GM21381 (cell line): Measurements from ENCODE around the gene NOL4L.
"Not testable (repeated sequence)": the region's sequence is repeated elsewhere in the genome, so short reads cannot be mapped to it uniquely, and the experiment has no call there.

ENCODE experiments used
- ATAC-seq: cut with Tn5 transposase; IDR thresholded peaks from one replicate; pipeline ENCODE4 v1.9.1; 2021; ENCODE audit warnings: mild to moderate bottlenecking, moderate library complexity; ENCODE audit not compliant: unreplicated experiment

The NOL4L gene

DNA sequence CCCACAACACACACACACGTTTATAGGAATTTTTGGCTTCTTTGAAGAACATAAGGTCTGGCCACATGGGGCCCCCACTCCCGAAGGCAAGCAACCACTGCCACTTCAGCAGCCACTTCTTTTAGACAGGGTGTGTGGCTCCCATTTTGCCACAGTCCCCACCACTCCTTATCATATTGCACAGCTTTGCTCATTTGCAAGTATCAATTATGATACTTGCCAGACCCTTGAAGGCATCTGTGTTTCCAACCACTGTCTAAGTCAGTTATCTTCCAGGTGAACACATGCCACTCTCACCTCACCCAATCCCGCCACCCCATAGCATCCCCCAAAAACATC, 73.1 kb downstream of the NOL4L start:
- no peak for ATAC-seq

GRCh38 chr20:32511358-32512046, 73.6 kb downstream of the NOL4L start:
- ATAC-seq: no peak

DNA sequence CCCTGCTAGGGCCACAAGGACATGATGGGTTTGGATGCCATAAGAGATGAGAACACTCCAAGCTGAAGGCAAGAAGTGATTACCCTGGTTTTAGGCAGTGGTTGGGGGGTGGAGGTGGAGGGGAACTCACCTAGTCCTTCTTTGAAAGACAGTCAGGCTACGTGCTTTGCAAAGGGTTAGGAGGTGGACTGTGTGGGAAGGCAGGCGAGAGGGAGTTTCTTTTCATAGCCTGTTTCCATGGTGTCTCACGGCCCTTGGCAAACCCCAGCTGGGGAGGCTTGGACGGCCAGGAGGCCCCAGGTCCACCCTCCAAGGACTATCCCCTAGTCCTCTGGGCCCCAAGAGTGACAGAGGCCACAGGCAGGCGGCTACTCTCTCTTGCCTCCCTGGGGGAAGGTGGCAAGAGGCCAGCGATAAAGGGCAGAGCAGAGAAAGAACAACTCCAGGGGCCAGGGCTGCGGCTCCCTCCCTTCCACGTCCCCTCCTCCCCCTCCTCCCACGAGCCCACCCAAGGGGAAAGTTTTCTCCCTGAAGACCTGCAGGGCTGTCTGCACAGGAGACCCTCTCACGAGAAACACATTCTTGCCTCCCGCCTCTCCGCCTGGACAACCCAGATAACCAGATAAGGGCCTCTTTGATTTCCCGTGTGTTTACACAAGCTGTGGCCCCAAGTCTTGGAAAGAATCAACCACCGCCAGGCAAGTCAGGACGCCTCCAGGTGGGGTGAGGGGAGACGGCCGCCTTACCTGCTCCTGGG, 74.4 kb downstream of the NOL4L start:
- no peak for ATAC-seq

GRCh38 chr20:32510120-32510600, 75.0 kb downstream of the NOL4L start:
- ATAC-seq: no peak

DNA sequence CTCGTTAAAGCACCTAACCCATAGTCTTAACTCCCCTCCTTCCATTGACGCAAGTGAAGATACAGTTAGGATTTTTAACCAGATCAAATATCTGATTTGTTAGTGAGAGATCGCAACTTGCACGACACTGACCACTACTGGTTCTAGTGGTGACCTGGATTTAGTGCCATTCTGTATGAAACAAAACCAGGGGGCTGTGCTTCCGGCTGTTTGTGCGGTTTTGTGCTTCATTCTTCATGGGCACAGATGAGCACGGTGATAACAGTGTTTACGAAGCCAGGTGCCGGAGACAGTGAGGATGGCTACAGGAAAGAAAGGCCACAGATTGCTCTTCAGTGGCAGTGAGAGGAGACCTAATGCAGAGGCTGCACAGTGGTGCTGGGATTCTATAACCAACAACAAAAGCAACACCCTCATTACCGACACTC, 75.5 kb downstream of the NOL4L start:
- no peak for ATAC-seq

DNA sequence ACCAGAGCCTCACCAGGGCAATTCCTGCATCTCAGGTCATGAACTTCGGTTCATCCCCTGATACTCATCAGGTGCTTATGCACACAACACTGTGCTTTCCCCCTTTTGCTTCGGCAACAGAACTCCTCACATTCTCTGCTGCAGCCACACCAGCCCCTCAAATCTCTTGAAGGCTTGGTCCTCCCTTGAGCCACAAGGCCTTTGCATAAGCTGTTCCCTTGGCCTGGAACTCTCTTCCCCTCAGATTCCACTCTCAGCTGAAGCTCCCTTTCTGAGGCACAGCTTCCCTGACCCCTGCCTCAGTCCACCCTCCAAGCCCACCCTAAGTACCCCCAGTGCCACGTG, 76.4 kb downstream of the NOL4L start:
- no peak for ATAC-seq

DNA sequence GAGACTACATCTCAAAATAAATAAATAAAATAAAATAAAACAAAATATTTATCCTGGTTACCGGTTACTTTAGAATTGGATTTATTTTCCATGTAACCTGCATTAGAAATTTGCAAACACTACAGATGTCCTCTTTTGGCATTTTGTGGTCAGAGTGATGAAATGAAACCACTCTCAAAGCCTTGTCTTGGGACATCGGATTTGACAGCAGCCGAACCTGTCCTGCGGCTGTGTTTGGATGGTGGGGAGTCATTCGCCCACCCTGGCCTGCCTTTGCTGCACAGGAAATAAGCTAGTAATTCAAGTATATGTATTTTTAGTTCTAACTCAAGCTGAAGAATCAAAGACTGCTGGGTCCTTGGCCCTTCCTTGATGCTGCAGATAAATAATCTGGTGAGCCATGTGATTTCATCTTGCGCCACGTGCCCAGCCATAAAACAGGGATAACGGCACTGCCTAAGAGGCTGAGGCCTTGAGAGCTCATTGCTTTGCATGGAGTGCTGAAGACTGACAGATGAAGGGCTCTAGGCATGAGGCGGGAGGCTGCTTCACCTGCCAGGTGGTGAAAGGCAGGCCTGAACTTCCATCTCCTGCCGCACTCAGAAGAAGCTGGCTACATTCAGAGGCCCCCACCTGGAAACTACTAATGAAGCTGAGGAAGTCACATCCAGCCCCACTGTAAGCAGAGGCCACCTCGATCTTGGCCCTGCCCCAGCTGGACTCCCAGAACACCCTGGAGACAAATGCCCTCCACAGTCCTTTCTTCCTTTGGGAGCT, 76.9 kb downstream of the NOL4L start:
- no peak for ATAC-seq

DNA sequence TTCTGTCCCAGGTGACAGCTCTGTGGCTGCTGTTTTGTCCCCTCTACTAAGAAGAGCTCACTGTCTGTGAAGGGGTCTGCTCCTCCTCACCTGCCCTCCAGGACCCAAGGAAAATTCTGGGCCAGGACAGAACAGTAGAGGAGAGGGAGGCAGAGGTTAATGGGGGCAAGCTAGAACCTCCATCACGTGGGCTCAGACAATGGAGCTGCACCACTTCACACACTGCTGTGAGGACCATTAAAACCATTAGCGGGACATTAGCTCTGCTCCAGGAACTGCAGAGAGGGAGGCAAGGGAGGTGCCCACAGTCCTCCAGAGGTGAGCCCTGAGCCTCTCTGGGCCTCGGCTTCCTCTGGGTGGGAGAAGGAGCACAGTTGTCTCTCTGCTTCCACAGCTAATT, 78.4 kb downstream of the NOL4L start:
- no peak for ATAC-seq

GRCh38 chr20:32505723-32506473, 79.2 kb downstream of the NOL4L start:
- no peak for ATAC-seq

GRCh38 chr20:32501709-32502108, 83.4 kb downstream of the NOL4L start:
- no peak for ATAC-seq

- no peak for ATAC-seq
Measured at GRCh38 chr20:32497589-32498224, 87.4 kb downstream of the NOL4L start.

GRCh38 chr20:32496811-32497533, 88.2 kb downstream of the NOL4L start:
- no peak for ATAC-seq

- no peak for ATAC-seq
Measured at GRCh38 chr20:32495949-32496348, 89.2 kb downstream of the NOL4L start.

- no peak for ATAC-seq
Measured at GRCh38 chr20:32495217-32495565, 89.9 kb downstream of the NOL4L start.

GRCh38 chr20:32494483-32495216, 90.5 kb downstream of the NOL4L start:
- no peak for ATAC-seq

- ATAC-seq: no peak
Measured at GRCh38 chr20:32493356-32493755, 91.8 kb downstream of the NOL4L start.

DNA sequence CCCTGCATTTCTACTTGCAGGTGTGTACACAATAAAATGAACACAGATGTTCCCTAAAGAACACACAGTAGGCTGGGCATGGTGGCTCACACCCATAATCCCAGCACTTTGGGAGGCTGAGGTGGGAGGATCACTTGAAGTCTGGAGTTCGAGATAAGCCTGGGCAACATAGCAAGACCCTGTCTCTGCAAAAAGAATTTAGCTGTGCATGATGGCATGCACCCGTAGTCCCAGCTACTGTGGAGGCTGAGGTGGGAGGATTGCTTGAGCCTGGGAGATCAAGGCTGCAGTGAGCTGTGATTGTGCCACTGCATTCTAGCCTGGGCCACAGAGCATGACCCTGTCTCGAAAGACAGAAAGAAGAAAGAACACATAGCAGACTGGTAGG, 93.4 kb downstream of the NOL4L start:
- not testable (repeated sequence) for ATAC-seq

- no peak for ATAC-seq
Measured at GRCh38 chr20:32490942-32491763, 94.0 kb downstream of the NOL4L start.
